ENCODE measurements around the gene PHF12.

The PHF12 gene

GRCh38 chr17:28975031-28975430 is 23.7 kb upstream of the PHF12 start:
- DNase-seq: no peak

GRCh38 chr17:28974451-28974850 is 23.1 kb upstream of the PHF12 start:
- no peak for DNase-seq

GRCh38 chr17:28973425-28973824 is 22.1 kb upstream of the PHF12 start:
- peak in 2 of 3 experiments; percentile 63 to 68 for DNase-seq

GRCh38 chr17:28972437-28972836 is 21.1 kb upstream of the PHF12 start:
- peak in 1 of 3 experiments; percentile 30 for DNase-seq

- no peak for DNase-seq
These were observed 19.6 kb upstream of the PHF12 start for GRCh38 chr17:28970879-28971278.

GRCh38 chr17:28969706-28970393 is 18.5 kb upstream of the PHF12 start:
- peak in 1 of 3 experiments; percentile 35 for DNase-seq

GRCh38 chr17:28968914-28969295 is 17.6 kb upstream of the PHF12 start:
- DNase-seq: no peak

GRCh38 chr17:28968231-28968913 is 17.1 kb upstream of the PHF12 start:
- peak in 1 of 3 experiments; percentile 42 for DNase-seq

GRCh38 chr17:28967221-28968135 is 16.2 kb upstream of the PHF12 start:
- peak in 1 of 3 experiments; percentile 42 for DNase-seq

GRCh38 chr17:28963841-28964240 is 12.5 kb upstream of the PHF12 start:
- DNase-seq: no peak

GRCh38 chr17:28963055-28963611 is 11.8 kb upstream of the PHF12 start:
- DNase-seq: no peak

- DNase-seq: no peak
These were observed 10.1 kb upstream of the PHF12 start for GRCh38 chr17:28961391-28961790.

GRCh38 chr17:28960256-28961061 is 9.1 kb upstream of the PHF12 start:
- no peak for DNase-seq

GRCh38 chr17:28959471-28959871 is 8.2 kb upstream of the PHF12 start:
- DNase-seq: no peak

GRCh38 chr17:28958820-28959455 is 7.6 kb upstream of the PHF12 start:
- no peak for DNase-seq

- no peak for DNase-seq
These were observed 6.7 kb upstream of the PHF12 start for GRCh38 chr17:28957992-28958355.

GRCh38 chr17:28957277-28957991 is 6.1 kb upstream of the PHF12 start:
- no peak for DNase-seq

- no peak for DNase-seq
These were observed 5.5 kb upstream of the PHF12 start for GRCh38 chr17:28956861-28957260.

GRCh38 chr17:28956112-28956511 is 4.8 kb upstream of the PHF12 start:
- no peak for DNase-seq

GRCh38 chr17:28955408-28955807 is 4.1 kb upstream of the PHF12 start:
- DNase-seq: no peak

- no peak for DNase-seq
These were observed 3.6 kb upstream of the PHF12 start for GRCh38 chr17:28954886-28955285.

Data from NCI-H1417 (cell line).